K562 (cell line): ENCODE measurements around the gene PLEKHH2. TPM values are rescaled to one million over a fixed set of nuclear protein-coding genes. Genes with fewer than 3 reads are reported as not detected.

Experiments used
- CEBPG ChIP-seq, 3 experiments: fragments of 200-800 bp in 1 of 3; sonication (Bioruptor generic) in 1 of 3; sonication (generic) in 1 of 3; formaldehyde crosslinking in 1 of 3; IDR thresholded peaks in 2 of 3; conservative IDR thresholded peaks in 1 of 3; 2 replicates each; pipeline versions ENCODE4 v1.6.1 to v1.8.0; 2016 to 2022; ENCODE audit warnings: missing compliant biosample characterization in 2 of 3, missing genetic modification characterization in 2 of 3, mild to moderate bottlenecking in 1 of 3, missing genetic modification reagents in 1 of 3
- CREM ChIP-seq: IDR thresholded peaks from 2 replicates; pipeline ENCODE4 v1.6.1; 2014; ENCODE audit warnings: antibody characterized with exemption, low read depth
- EHMT2 ChIP-seq: fragments of 450-650 bp; IDR thresholded peaks from 2 replicates; pipeline ENCODE4 v1.6.1; 2018; ENCODE audit warnings: antibody characterized with exemption
- FOXJ2 ChIP-seq: fragments of 200-800 bp; sonication (Bioruptor generic); IDR thresholded peaks from 2 replicates; pipeline ENCODE4 v1.6.1; 2016; ENCODE audit warnings: missing genetic modification characterization, missing compliant biosample characterization
- GABPA ChIP-seq: fragments of 200-800 bp; sonication (Bioruptor generic); conservative IDR thresholded peaks from 2 replicates; pipeline ENCODE4 v1.6.1; 2016; ENCODE audit warnings: low read depth, missing genetic modification characterization, missing compliant biosample characterization
- HNRNPH1 ChIP-seq: fragments of 200-400 bp; formaldehyde crosslinking; optimal IDR thresholded peaks from 2 replicates; pipeline ENCODE3; 2017; ENCODE audit warnings: low read depth, mild to moderate bottlenecking, low read length, moderate library complexity
- HNRNPLL ChIP-seq: fragments of 200-400 bp; formaldehyde crosslinking; IDR thresholded peaks from 2 replicates; pipeline ENCODE4 v1.6.1; 2017; ENCODE audit warnings: low read length, low read depth, mild to moderate bottlenecking; ENCODE audit not compliant: poor library complexity, severe bottlenecking
- HOXB6 ChIP-seq: fragments of 250-450 bp; sonication (Bioruptor Pico); IDR thresholded peaks from 2 replicates; pipeline ENCODE4 v1.5.1; 2022; ENCODE audit warnings: mild to moderate bottlenecking, borderline replicate concordance
- KAT7 ChIP-seq: sonication (generic); formaldehyde crosslinking; IDR thresholded peaks from 2 replicates; pipeline ENCODE4 v1.8.0; 2022; ENCODE audit warnings: missing genetic modification reagents, mild to moderate bottlenecking, borderline replicate concordance
- MAZ ChIP-seq, 2 experiments: fragments of 450-650 bp in 1 of 2; sonication (generic) in 1 of 2; formaldehyde crosslinking; IDR thresholded peaks in 1 of 2; conservative IDR thresholded peaks in 1 of 2; 2 replicates each; pipeline versions ENCODE4 v1.4.0 to v1.5.0; 2020; ENCODE audit warnings: mild to moderate bottlenecking in 1 of 2, missing genetic modification reagents in 1 of 2
- NR2C2 ChIP-seq, 2 experiments: fragments of 200-800 bp in 1 of 2; sonication (Bioruptor generic) in 1 of 2; sonication (generic) in 1 of 2; formaldehyde crosslinking in 1 of 2; IDR thresholded peaks; 2 replicates each; pipeline versions ENCODE4 v1.6.1 to v1.8.0; 2016 to 2022; ENCODE audit warnings: mild to moderate bottlenecking in 1 of 2, missing compliant biosample characterization in 1 of 2, missing genetic modification characterization in 1 of 2, missing genetic modification reagents in 1 of 2
- PHF8 ChIP-seq: fragments of 200-600 bp; sonication (generic); IDR thresholded peaks from 2 replicates; pipeline ENCODE4 v1.6.1; 2012; ENCODE audit warnings: mixed run types, mild to moderate bottlenecking, inconsistent platforms, low read length, moderate library complexity, borderline replicate concordance
- POLR2G ChIP-seq: fragments of 200-400 bp; formaldehyde crosslinking; IDR thresholded peaks from 2 replicates; pipeline ENCODE4 v1.6.1; 2017; ENCODE audit warnings: low read depth, mild to moderate bottlenecking, antibody characterized with exemption, low read length, moderate library complexity
- PRPF4 ChIP-seq: fragments of 200-400 bp; formaldehyde crosslinking; IDR thresholded peaks from one replicate; pipeline ENCODE4 v1.6.1; 2017; ENCODE audit warnings: low read length, low read depth, mild to moderate bottlenecking; ENCODE audit not compliant: insufficient read depth, poor library complexity, severe bottlenecking
- SUPT5H ChIP-seq: fragments of 450-650 bp; IDR thresholded peaks from 2 replicates; pipeline ENCODE4 v1.6.1; 2016
- TCF15 ChIP-seq: fragments of 250-450 bp; sonication (Bioruptor Pico); IDR thresholded peaks from 2 replicates; pipeline ENCODE4 v1.8.0; 2022; ENCODE audit warnings: moderate library complexity, mild to moderate bottlenecking, inconsistent platforms
- ZBTB33 ChIP-seq: sonication (generic); formaldehyde crosslinking; IDR thresholded peaks from 2 replicates; pipeline ENCODE4 v1.8.1; 2023; ENCODE audit warnings: mild to moderate bottlenecking, missing genetic modification reagents
- ZNF655 ChIP-seq: fragments of 250-450 bp; sonication (Bioruptor Pico); IDR thresholded peaks from 2 replicates; pipeline ENCODE4 v1.5.0; 2021
- ZNF778 ChIP-seq: fragments of 450-650 bp; formaldehyde crosslinking; IDR thresholded peaks from 2 replicates; pipeline ENCODE4 v1.4.0; 2020; ENCODE audit warnings: mild to moderate bottlenecking, moderate library complexity
- polyA plus RNA-seq, 8 experiments: library from polyadenylated mRNA; depleted of rRNA in 4 of 8; stranded (reverse) in 5 of 8; unstranded in 3 of 8; fragments of >200 nt; fragmentation: Nextera tagmentation in 2 of 8; fragmentation: Illumina TruSeq in 1 of 8; extraction: Ambion mirVana in 2 of 8; extraction: Trizol in 1 of 8; gene quantifications; 2 replicates each; pipeline versions ENCODE4 v1.2.1 to v1.2.3, GENCODE V29; 2011 to 2014; ENCODE audit warnings: inconsistent platforms in 1 of 8, missing spikeins in 1 of 8
- total RNA-seq, 7 experiments: library from RNA; depleted of rRNA in 6 of 7; stranded (reverse); fragments of >200 nt in 6 of 7; fragmentation: Illumina TruSeq in 2 of 7; extraction: Trizol in 2 of 7; gene quantifications; 2 replicates each; pipeline versions ENCODE4 v1.2.1 to v1.2.3, GENCODE V29; 2011 to 2021; ENCODE audit warnings: low replicate concordance in 1 of 7
- TF ChIP-seq, protein P1 (sequence below): sonication (generic); formaldehyde crosslinking; IDR thresholded peaks from 2 replicates; pipeline ENCODE4 v1.4.0; 2020; ENCODE audit warnings: mild to moderate bottlenecking, missing genetic modification reagents

Gene PLEKHH2
- total and polyA plus RNA-seq, 9 of the 15 experiments (the other 6 are each of a cell fraction or from before 2014, with no cell fraction given), result 0.77 to 13.5 (median 2.7) TPM

DNA sequence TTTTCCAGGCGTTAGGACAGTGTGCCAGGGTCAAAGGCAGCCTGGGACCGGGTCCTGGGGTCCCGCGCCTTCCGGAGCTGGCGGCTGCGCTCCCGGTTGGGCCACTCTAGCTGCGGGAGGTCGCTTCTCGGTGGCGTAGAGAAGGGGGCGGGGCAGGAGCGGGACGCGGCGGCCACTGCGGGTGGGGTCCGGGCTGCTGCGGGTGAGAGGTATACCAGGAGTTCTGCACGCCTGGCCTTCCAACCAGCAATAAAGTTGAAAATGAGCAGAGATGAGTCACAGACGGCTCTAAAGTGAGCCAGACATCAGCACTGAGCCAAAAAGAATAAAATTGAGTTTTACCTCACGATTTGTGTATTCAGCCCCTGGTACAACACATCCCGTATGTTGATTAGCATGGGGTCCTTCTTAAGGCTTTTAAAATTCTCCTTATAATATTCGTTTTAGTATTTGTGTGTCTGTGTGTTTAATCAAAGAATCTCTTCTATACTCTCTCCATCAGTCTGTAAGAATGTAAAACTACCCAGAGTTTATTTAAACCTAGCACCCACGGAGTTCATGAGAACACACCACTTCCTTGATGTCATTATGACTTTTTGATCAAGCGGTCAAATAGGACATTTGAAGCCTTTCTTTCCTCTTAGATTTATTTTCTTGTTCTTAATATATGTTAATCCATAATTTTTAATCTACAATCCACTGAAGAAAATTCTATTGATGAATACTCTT lies 39.4 kb downstream of the PLEKHH2 start, which contains the start of gene C1GALT1C1L (continued):
- peak; percentile 28; the same call in 1 of the 2 replicates for TF ChIP-seq ZBTB33 (CRISPR knock-in tag)
- no peak for TF ChIP-seq HNRNPH1
- no peak for TF ChIP-seq TCF15 (CRISPR knock-in tag)
- no peak for TF ChIP-seq FOXJ2 (tag)
- peak; percentile 78 for TF ChIP-seq CREM
- TF ChIP-seq PRPF4, result no peak
- TF ChIP-seq MAZ (CRISPR knock-in tag; conservative IDR thresholded peaks at IDR 0.05 in 1 of 2, IDR thresholded peaks at IDR 0.05 in 1 of 2), result peak in 1 of 2 experiments; percentile 19; a peak in 1 of 4 replicates
- peak; percentile 48; the same call in 1 of the 2 replicates for TF ChIP-seq SUPT5H
- TF ChIP-seq NR2C2 (CRISPR knock-in tag; IDR thresholded peaks at IDR 0.05), result no peak
- TF ChIP-seq NR2C2 (tag; IDR thresholded peaks at IDR 0.05), result peak; percentile 72
- no peak for TF ChIP-seq ZNF778 (CRISPR knock-in tag)
- TF ChIP-seq EHMT2, result 0 out of 2 replicates have a peak, but pooled peaks have one; percentile 28
- TF ChIP-seq ZNF655 (CRISPR knock-in tag), result no peak
- no peak for TF ChIP-seq KAT7 (CRISPR knock-in tag)
- peak; percentile 45; the same call in 1 of the 2 replicates for TF ChIP-seq GABPA (tag)
- TF ChIP-seq, protein P1, sequence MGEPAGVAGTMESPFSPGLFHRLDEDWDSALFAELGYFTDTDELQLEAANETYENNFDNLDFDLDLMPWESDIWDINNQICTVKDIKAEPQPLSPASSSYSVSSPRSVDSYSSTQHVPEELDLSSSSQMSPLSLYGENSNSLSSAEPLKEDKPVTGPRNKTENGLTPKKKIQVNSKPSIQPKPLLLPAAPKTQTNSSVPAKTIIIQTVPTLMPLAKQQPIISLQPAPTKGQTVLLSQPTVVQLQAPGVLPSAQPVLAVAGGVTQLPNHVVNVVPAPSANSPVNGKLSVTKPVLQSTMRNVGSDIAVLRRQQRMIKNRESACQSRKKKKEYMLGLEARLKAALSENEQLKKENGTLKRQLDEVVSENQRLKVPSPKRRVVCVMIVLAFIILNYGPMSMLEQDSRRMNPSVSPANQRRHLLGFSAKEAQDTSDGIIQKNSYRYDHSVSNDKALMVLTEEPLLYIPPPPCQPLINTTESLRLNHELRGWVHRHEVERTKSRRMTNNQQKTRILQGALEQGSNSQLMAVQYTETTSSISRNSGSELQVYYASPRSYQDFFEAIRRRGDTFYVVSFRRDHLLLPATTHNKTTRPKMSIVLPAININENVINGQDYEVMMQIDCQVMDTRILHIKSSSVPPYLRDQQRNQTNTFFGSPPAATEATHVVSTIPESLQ (CRISPR knock-in tag), result no peak
- TF ChIP-seq POLR2G, result peak; percentile 79
- TF ChIP-seq HNRNPLL, result peak; percentile 72
- no peak; the same call in 1 of the 2 replicates for TF ChIP-seq PHF8
- no peak for TF ChIP-seq HOXB6 (CRISPR knock-in tag)
- TF ChIP-seq CEBPG (CRISPR knock-in tag; IDR thresholded peaks at IDR 0.05), result no peak
- TF ChIP-seq CEBPG (tag; conservative IDR thresholded peaks at IDR 0.05 in 1 of 2, IDR thresholded peaks at IDR 0.05 in 1 of 2), result no peak
